Embryonic facial prominence (tissue), 1 donor: ENCODE results near the gene ALKAL2.
"Not testable (repeated sequence)": the region's sequence is repeated elsewhere in the genome, so short reads cannot be mapped to it uniquely, and the experiment has no call there.

Experiments used
- DNase-seq: peaks from one replicate; pipeline ENCODE4 v3.0.0-alpha.2; 2016; ENCODE audit errors: extremely low spot score

Gene ALKAL2

GRCh38 chr2:287911-288757 lies at the start of gene ALKAL2:
Gene ALKAL2 (minus strand): TSS chr2:288091. CDS start chr2:287835, 256 bp downstream.
- DNase-seq: no peak

GRCh38 chr2:336949-337348 lies 49.1 kb upstream of the ALKAL2 start:
- not testable (repeated sequence) for DNase-seq

- DNase-seq: no peak
Measured at GRCh38 chr2:336360-336759, 48.5 kb upstream of the ALKAL2 start.

- no peak for DNase-seq
Measured at GRCh38 chr2:332592-332991, 44.7 kb upstream of the ALKAL2 start.

GRCh38 chr2:328761-329160 lies 40.9 kb upstream of the ALKAL2 start:
- no peak for DNase-seq

- no peak for DNase-seq
Measured at GRCh38 chr2:323035-323434, 35.1 kb upstream of the ALKAL2 start.

GRCh38 chr2:322326-322725 lies 34.4 kb upstream of the ALKAL2 start:
- no peak for DNase-seq

- DNase-seq: no peak
Measured at GRCh38 chr2:320561-320960, 32.7 kb upstream of the ALKAL2 start.

- DNase-seq: no peak
Measured at GRCh38 chr2:319059-319600, 31.2 kb upstream of the ALKAL2 start.

GRCh38 chr2:317501-318424 lies 29.9 kb upstream of the ALKAL2 start:
- no peak for DNase-seq

GRCh38 chr2:316381-316780 lies 28.5 kb upstream of the ALKAL2 start:
- DNase-seq: no peak

- not testable (repeated sequence) for DNase-seq
Measured at GRCh38 chr2:315925-316324, 28.0 kb upstream of the ALKAL2 start.

- no peak for DNase-seq
Measured at GRCh38 chr2:314561-315336, 26.9 kb upstream of the ALKAL2 start.

GRCh38 chr2:313991-314390 lies 26.1 kb upstream of the ALKAL2 start:
- DNase-seq: no peak

GRCh38 chr2:310994-311393 lies 23.1 kb upstream of the ALKAL2 start:
- DNase-seq: no peak

GRCh38 chr2:309954-310510 lies 22.1 kb upstream of the ALKAL2 start:
- no peak for DNase-seq

GRCh38 chr2:309148-309953 lies 21.5 kb upstream of the ALKAL2 start:
- no peak for DNase-seq

- DNase-seq: no peak
Measured at GRCh38 chr2:305366-305765, 17.5 kb upstream of the ALKAL2 start.

- DNase-seq: no peak
Measured at GRCh38 chr2:296354-296753, 8.5 kb upstream of the ALKAL2 start.

GRCh38 chr2:295090-295489 lies 7.2 kb upstream of the ALKAL2 start:
- DNase-seq: no peak
